HepG2 (cell line): ENCODE data around the gene MBL2. TPM values are rescaled to one million over a fixed set of nuclear protein-coding genes. Genes with fewer than 3 reads are reported as not detected.

ENCODE experiments used
- ASH2L ChIP-seq: fragments of 300-600, 200-600 bp; sonication (generic); IDR thresholded peaks from 2 replicates; pipeline ENCODE4 v1.7.0; 2017; ENCODE audit warnings: low read depth, mild to moderate bottlenecking, moderate library complexity, mixed read lengths, low read length; ENCODE audit not compliant: insufficient read length
- ATAD3A ChIP-seq: sonication (generic); formaldehyde crosslinking; IDR thresholded peaks from 2 replicates; pipeline ENCODE4 v1.4.0; 2020; ENCODE audit warnings: missing genetic modification reagents
- DRAP1 ChIP-seq: IDR thresholded peaks from 2 replicates; pipeline ENCODE4 v1.6.1; 2016; ENCODE audit warnings: missing genetic modification reagents, missing compliant biosample characterization
- FOXK1 ChIP-seq: sonication (generic); formaldehyde crosslinking; IDR thresholded peaks from 2 replicates; pipeline ENCODE4 v1.4.0; 2020; ENCODE audit warnings: low read depth, missing genetic modification reagents, borderline replicate concordance
- ISL2 ChIP-seq: sonication (generic); formaldehyde crosslinking; IDR thresholded peaks from 2 replicates; pipeline ENCODE4 v1.5.0; 2020; ENCODE audit warnings: missing genetic modification reagents
- KDM1A ChIP-seq: IDR thresholded peaks from 2 replicates; pipeline ENCODE4 v1.6.1; 2016; ENCODE audit warnings: missing compliant biosample characterization
- MED1 ChIP-seq: sonication (generic); formaldehyde crosslinking; IDR thresholded peaks from 2 replicates; pipeline ENCODE4 v1.4.0; 2020; ENCODE audit warnings: missing genetic modification reagents
- NCOA5 ChIP-seq: sonication (generic); formaldehyde crosslinking; IDR thresholded peaks from 2 replicates; pipeline ENCODE4 v1.4.0; 2020; ENCODE audit warnings: missing genetic modification reagents
- NR2C2 ChIP-seq: sonication (generic); formaldehyde crosslinking; IDR thresholded peaks from 2 replicates; pipeline ENCODE4 v1.4.0; 2020; ENCODE audit warnings: missing genetic modification reagents, mild to moderate bottlenecking, moderate library complexity, borderline replicate concordance
- PAXIP1 ChIP-seq: sonication (generic); formaldehyde crosslinking; conservative IDR thresholded peaks from 2 replicates; pipeline ENCODE4 v1.4.0; 2020; ENCODE audit warnings: mild to moderate bottlenecking, missing genetic modification reagents, moderate library complexity
- PHF21A ChIP-seq: sonication (generic); formaldehyde crosslinking; IDR thresholded peaks from 2 replicates; pipeline ENCODE4 v1.5.0; 2020; ENCODE audit warnings: mild to moderate bottlenecking, missing genetic modification reagents
- PPARG ChIP-seq: conservative IDR thresholded peaks from 2 replicates; pipeline ENCODE4 v1.6.1; 2016; ENCODE audit warnings: missing biosample characterization, missing genetic modification reagents
- RBAK ChIP-seq: sonication (generic); formaldehyde crosslinking; IDR thresholded peaks from 2 replicates; pipeline ENCODE4 v1.5.1; 2020; ENCODE audit warnings: mild to moderate bottlenecking, missing genetic modification reagents
- SAP130 ChIP-seq: IDR thresholded peaks from 2 replicates; pipeline ENCODE4 v1.6.1; 2016; ENCODE audit warnings: low read depth
- USF2 ChIP-seq, 2 experiments: sonication (generic) in 1 of 2; formaldehyde crosslinking in 1 of 2; IDR thresholded peaks; 2 replicates each; pipeline versions ENCODE4 v1.5.1 to v1.6.1; 2011 to 2020; ENCODE audit warnings: borderline replicate concordance in 1 of 2, low read depth in 1 of 2, low read length in 1 of 2, mild to moderate bottlenecking in 1 of 2, missing genetic modification reagents in 1 of 2, moderate library complexity in 1 of 2
- ZBTB39 ChIP-seq: sonication (generic); formaldehyde crosslinking; IDR thresholded peaks from 2 replicates; pipeline ENCODE4 v1.5.0; 2020; ENCODE audit warnings: missing genetic modification reagents
- ZBTB44 ChIP-seq: sonication (generic); formaldehyde crosslinking; IDR thresholded peaks from 2 replicates; pipeline ENCODE4 v1.4.0; 2020; ENCODE audit warnings: missing genetic modification reagents
- polyA plus RNA-seq, 8 experiments: library from polyadenylated mRNA; depleted of rRNA in 3 of 8; stranded (reverse) in 7 of 8; unstranded in 1 of 8; fragments of >200 nt; fragmentation: Illumina TruSeq in 4 of 8; extraction: Trizol in 4 of 8; gene quantifications; 2 replicates each; pipeline versions ENCODE4 v1.2.1 to v1.2.3, GENCODE V29; 2011 to 2016; ENCODE audit warnings: low read depth in 4 of 8, missing spikeins in 1 of 8, mixed read lengths in 1 of 8; ENCODE audit not compliant: insufficient read depth in 1 of 8
- total RNA-seq, 5 experiments: library from RNA; depleted of rRNA; stranded (reverse); fragments of >200 nt; fragmentation: Illumina TruSeq; extraction: Trizol; gene quantifications; 2 replicates each; pipeline ENCODE4 v1.2.3, GENCODE V29; 2016; ENCODE audit warnings: low read depth in 1 of 5

The MBL2 gene
- total and polyA plus RNA-seq, 2 of the 13 experiments (the other 11 are each of a cell fraction or from before 2014, with no cell fraction given): 9.6 to 16.2 TPM

- TF ChIP-seq ISL2 (peak; percentile 89), PHF21A (peak; percentile 93), ASH2L (peak; percentile 48), USF2 (IDR thresholded peaks at IDR 0.05; ENCODE audit: low read depth, low read length) (no peak), USF2 (CRISPR knock-in tag; IDR thresholded peaks at IDR 0.05; ENCODE audit: borderline replicate concordance) (no peak), DRAP1 (peak; percentile 53; the same call in 1 of the 2 replicates), NCOA5 (CRISPR knock-in tag) (no peak), ZBTB44 (CRISPR knock-in tag) (no peak), NR2C2 (CRISPR knock-in tag) (0 out of 2 replicates have a peak, but pooled peaks have one; percentile 27), MED1 (peak; percentile 83), PPARG (peak; percentile 98), SAP130 (CRISPR knock-in tag) (peak; percentile 69), KDM1A (CRISPR knock-in tag) (0 out of 2 replicates have a peak, but pooled peaks have one; percentile 55), RBAK (peak; percentile 88), FOXK1 (peak; percentile 68; the same call in 1 of the 2 replicates), ZBTB39 (CRISPR knock-in tag) (peak; percentile 43; the same call in 1 of the 2 replicates), ATAD3A (CRISPR knock-in tag) (no peak), PAXIP1 (CRISPR knock-in tag) (peak; percentile 92)
These were observed 794 bp downstream of the MBL2 start (continued) for GRCh38 chr10:52771534-52772445.
